HUES6 (cell line): ENCODE results near the gene LARP4B.

ENCODE experiments used
- H3K27ac ChIP-seq: 2 replicates; pipeline ENCODE4 v1.7.0; 2013; ENCODE audit warnings: low read depth, mild to moderate bottlenecking, low read length, inconsistent platforms
- H3K27me3 ChIP-seq: 2 replicates; pipeline ENCODE4 v1.6.1; 2013; ENCODE audit warnings: low read length; ENCODE audit not compliant: control insufficient read depth, insufficient read depth
- H3K36me3 ChIP-seq: 2 replicates; pipeline ENCODE4 v1.6.1; 2013; ENCODE audit warnings: low read length; ENCODE audit not compliant: control insufficient read depth, insufficient read depth
- H3K4me1 ChIP-seq: 2 replicates; pipeline ENCODE4 v1.6.1; 2013; ENCODE audit warnings: low read length; ENCODE audit not compliant: control insufficient read depth, insufficient read depth
- H3K4me3 ChIP-seq: 2 replicates; pipeline ENCODE4 v1.5.1; 2013; ENCODE audit warnings: low read depth, low read length
- H3K9ac ChIP-seq: one replicate; pipeline ENCODE4 v1.6.1; 2013; ENCODE audit warnings: mild to moderate bottlenecking, low read length
- H3K9me3 ChIP-seq: 2 replicates; pipeline ENCODE4 v1.6.1; 2013; ENCODE audit warnings: low read depth, low read length; ENCODE audit not compliant: control insufficient read depth, insufficient read depth

Gene LARP4B

DNA sequence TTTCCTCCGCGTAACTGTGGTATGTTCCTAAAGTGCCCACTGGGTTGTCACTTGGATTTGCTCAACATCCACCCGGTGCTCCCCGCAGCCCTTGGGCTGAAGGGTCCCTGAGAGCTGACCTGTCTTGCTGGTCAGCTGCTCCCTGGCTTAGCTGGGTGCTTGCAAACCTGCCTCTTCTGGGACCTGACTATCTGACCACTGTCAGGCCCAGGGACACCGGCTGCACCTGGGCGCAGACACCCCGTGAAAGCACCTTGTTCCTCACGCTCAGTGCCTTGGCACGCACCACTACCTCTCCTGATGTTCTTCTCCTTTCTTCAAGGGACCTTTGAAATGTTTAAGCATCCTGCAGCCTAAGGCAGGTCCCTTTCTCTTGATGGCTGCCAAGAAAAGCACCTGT is 26.6 kb upstream of the LARP4B start:
- no peak overlapping the region for H3K27ac ChIP-seq
- H3K4me1 ChIP-seq, result no peaks in the 10 kb centered on the region
- no peak overlapping the region for H3K9ac ChIP-seq
- no peaks in the 10 kb centered on the region for H3K36me3 ChIP-seq
- peaks cover 14% of the 10 kb centered on the region; the same call in 1 of the 2 replicates for H3K27me3 ChIP-seq
- H3K9me3 ChIP-seq, result peaks cover 5% of the 10 kb centered on the region; the same call in 1 of the 2 replicates
- H3K4me3 ChIP-seq, result no peak overlapping the region

GRCh38 chr10:955820-956217 is 24.3 kb upstream of the LARP4B start:
- Histone ChIP-seq H3K27me3 (peaks cover 14% of the 10 kb centered on the region; the same call in 1 of the 2 replicates), H3K9ac (no peak overlapping the region)

DNA sequence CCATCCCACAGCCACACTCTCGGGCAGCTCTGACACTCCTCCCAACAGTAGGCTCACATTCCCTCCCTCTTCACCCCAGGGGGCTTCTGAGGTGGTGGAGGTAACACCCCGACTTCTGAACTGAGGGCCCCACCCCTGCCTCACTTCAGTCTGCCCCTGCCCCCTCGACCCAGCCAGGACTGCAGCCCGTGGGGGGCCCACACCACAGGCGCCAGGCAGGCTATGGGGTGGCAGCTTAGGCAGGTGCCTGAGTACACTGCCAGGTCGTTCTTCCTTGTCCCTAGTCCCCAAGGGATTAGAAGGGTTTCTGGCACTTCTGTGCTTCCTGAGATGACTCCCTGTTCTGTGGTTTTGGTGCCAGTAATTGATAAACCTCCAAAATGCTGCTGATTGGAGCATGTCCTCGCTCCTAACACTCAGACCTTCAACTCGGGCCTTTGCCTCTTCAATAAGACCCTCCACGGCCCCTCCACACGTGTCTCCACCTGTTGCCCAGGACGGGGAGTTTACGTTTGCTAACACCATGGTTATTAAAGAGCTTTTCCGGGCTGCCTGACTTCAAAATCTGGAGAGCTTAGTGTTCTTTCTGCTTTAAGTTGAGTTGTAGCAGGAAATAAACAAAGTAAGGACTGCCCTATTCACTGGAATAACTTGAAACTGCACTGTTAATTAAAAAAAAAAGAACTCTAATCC is 23.8 kb upstream of the LARP4B start:
- no peak overlapping the region for H3K9ac ChIP-seq
- H3K36me3 ChIP-seq, result no peaks in the 10 kb centered on the region
- H3K4me1 ChIP-seq, result no peaks in the 10 kb centered on the region
- H3K27ac ChIP-seq, result no peak overlapping the region
- H3K27me3 ChIP-seq, result peaks cover 14% of the 10 kb centered on the region; the same call in 1 of the 2 replicates
- no peaks in the 10 kb centered on the region for H3K9me3 ChIP-seq
- no peak overlapping the region for H3K4me3 ChIP-seq

More at GRCh38 chr10:955820-956217, 24.3 kb upstream of the LARP4B start:
- no peaks in the 10 kb centered on the region for H3K36me3 ChIP-seq
- H3K4me1 ChIP-seq, result no peaks in the 10 kb centered on the region
- H3K9me3 ChIP-seq, result no peaks in the 10 kb centered on the region
- no peak overlapping the region for H3K4me3 ChIP-seq
- no peak overlapping the region for H3K27ac ChIP-seq

GRCh38 chr10:954396-954795 is 22.9 kb upstream of the LARP4B start:
- Histone ChIP-seq H3K36me3 (no peaks in the 10 kb centered on the region), H3K27me3 (peaks cover 10% of the 10 kb centered on the region; the same call in 1 of the 2 replicates), H3K27ac (no peak overlapping the region)

GRCh38 chr10:953836-954235 is 22.3 kb upstream of the LARP4B start:
- H3K9ac ChIP-seq, result no peak overlapping the region
- H3K27me3 ChIP-seq, result peaks cover 9% of the 10 kb centered on the region; the same call in 1 of the 2 replicates
- H3K4me1 ChIP-seq, result no peaks in the 10 kb centered on the region
- no peak overlapping the region for H3K27ac ChIP-seq
- H3K4me3 ChIP-seq, result no peak overlapping the region
- H3K36me3 ChIP-seq, result no peaks in the 10 kb centered on the region
- H3K9me3 ChIP-seq, result no peaks in the 10 kb centered on the region

More at GRCh38 chr10:954396-954795, 22.9 kb upstream of the LARP4B start:
- Histone ChIP-seq H3K9me3 (no peaks in the 10 kb centered on the region), H3K9ac (no peak overlapping the region), H3K4me1 (no peaks in the 10 kb centered on the region), H3K4me3 (no peak overlapping the region)

GRCh38 chr10:949446-949845 is 17.9 kb upstream of the LARP4B start:
- no peaks in the 10 kb centered on the region for H3K36me3 ChIP-seq
- no peak overlapping the region for H3K27ac ChIP-seq
- H3K27me3 ChIP-seq, result peaks cover 5% of the 10 kb centered on the region; the same call in 1 of the 2 replicates
- no peaks in the 10 kb centered on the region for H3K4me1 ChIP-seq
- H3K9ac ChIP-seq, result no peak overlapping the region
- H3K9me3 ChIP-seq, result no peaks in the 10 kb centered on the region
- no peak overlapping the region for H3K4me3 ChIP-seq

DNA sequence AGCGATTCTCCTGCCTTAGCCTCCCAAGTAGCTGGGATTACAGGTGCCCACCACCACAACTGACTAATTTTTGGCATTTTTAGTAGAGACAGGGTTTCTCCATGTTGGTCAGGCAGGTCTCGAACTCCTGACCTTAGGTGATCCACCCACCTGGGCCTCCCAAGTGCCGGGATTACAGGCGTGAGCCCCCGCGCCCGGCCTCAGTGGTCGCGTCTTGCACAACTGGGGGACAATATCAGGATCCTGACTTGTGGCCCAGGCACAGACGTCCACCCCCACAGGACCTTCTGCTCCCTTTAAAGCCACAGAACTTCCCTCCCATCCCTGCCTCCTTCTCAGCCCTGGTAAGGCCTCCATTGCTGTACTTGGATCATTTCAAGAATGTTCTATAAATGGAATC is 16.8 kb upstream of the LARP4B start:
- Histone ChIP-seq H3K27ac (no peak overlapping the region), H3K4me1 (no peaks in the 10 kb centered on the region), H3K36me3 (no peaks in the 10 kb centered on the region), H3K27me3 (peaks cover 5% of the 10 kb centered on the region; the same call in 1 of the 2 replicates), H3K9ac (no peak overlapping the region), H3K9me3 (no peaks in the 10 kb centered on the region), H3K4me3 (no peak overlapping the region)

GRCh38 chr10:947881-948280 is 16.4 kb upstream of the LARP4B start:
- Histone ChIP-seq H3K4me3 (no peak overlapping the region), H3K27ac (no peak overlapping the region), H3K4me1 (no peaks in the 10 kb centered on the region), H3K27me3 (peaks cover 5% of the 10 kb centered on the region; the same call in 1 of the 2 replicates), H3K9me3 (no peaks in the 10 kb centered on the region), H3K36me3 (no peaks in the 10 kb centered on the region), H3K9ac (no peak overlapping the region)

GRCh38 chr10:947051-947450 is 15.5 kb upstream of the LARP4B start:
- Histone ChIP-seq H3K36me3 (no peaks in the 10 kb centered on the region), H3K27me3 (peaks cover 5% of the 10 kb centered on the region; the same call in 1 of the 2 replicates), H3K9me3 (no peaks in the 10 kb centered on the region), H3K4me3 (no peak overlapping the region), H3K27ac (no peak overlapping the region), H3K9ac (no peak overlapping the region), H3K4me1 (no peaks in the 10 kb centered on the region)

DNA sequence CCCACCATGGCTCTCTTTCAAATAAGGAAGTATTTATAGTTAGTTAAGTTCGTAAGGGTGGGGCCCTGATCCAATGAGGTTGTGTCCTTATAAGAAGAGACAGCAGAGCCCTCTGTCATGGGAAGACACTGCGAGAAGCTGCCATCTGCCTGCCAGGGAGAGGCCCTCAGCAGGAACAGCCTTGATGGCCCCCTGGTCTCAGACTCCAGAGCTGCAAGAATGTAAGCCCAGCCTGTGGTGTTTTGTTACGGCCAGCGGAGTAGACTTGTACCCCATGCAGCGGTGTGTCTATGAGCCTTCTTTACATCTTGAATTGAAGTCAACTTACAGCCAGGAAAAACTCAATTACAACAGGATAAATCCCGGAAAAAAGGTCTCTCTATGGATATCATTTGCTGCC is 14.3 kb upstream of the LARP4B start:
- no peak overlapping the region for H3K9ac ChIP-seq
- no peak overlapping the region for H3K4me3 ChIP-seq
- no peaks in the 10 kb centered on the region for H3K9me3 ChIP-seq
- no peaks in the 10 kb centered on the region for H3K36me3 ChIP-seq
- peaks cover 5% of the 10 kb centered on the region; the same call in 1 of the 2 replicates for H3K27me3 ChIP-seq
- H3K4me1 ChIP-seq, result no peaks in the 10 kb centered on the region
- no peak overlapping the region for H3K27ac ChIP-seq

DNA sequence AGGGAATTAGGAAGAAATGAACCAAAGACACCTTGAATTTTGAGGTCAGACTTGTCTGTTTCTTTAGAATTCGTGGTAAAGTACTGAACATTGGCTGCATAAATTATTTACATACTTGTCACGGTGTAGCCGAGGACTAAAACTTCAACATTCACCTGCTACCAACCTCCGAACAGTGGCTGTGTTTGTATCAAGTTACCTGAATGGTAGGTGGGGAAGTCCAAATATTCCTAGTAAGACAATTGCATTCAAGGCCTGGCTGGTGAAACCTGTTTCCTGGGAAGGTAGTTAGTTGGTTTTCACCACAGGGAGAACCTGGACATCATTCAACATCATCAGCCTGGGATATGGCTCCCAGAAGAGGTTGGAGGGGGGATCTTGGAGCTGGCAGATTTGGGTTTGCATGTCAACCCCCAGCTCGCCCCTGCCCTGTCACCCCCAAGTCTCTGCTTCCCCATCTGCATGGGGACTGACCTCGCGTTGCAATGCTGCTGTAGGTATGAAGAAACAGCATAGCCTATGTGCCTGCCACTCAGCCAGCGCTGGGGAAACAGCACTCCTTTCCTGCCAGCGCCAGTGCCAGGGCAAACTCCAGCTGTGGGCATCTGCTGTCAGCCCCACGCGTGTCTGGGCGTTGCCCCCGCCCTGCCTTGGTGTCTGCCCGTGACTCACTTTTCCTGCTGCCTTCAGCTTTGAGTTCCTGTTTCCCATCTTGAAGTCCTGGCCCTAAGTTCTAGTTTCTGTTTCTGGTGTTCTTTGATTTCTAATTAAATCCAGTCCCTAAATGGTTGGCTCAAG is 12.7 kb upstream of the LARP4B start:
- Histone ChIP-seq H3K9me3 (no peaks in the 10 kb centered on the region), H3K9ac (no peak overlapping the region), H3K36me3 (no peaks in the 10 kb centered on the region), H3K27me3 (peaks cover 2% of the 10 kb centered on the region; the same call in 1 of the 2 replicates), H3K4me1 (no peaks in the 10 kb centered on the region), H3K4me3 (no peak overlapping the region), H3K27ac (no peak overlapping the region)
